ENCODE data around the gene IL17RD. TPM values are rescaled to one million over a fixed set of nuclear protein-coding genes. Genes with fewer than 3 reads are reported as not detected.

The IL17RD gene
- total RNA-seq, 1 experiment from 2014 or later, result 3.1 TPM

- H3K4me1 Mint-ChIP-seq (ENCODE audit: low read depth, unreplicated experiment), result peaks cover 10% of the 10 kb centered on the region
Measured at GRCh38 chr3:57057351-57057750, 107.8 kb downstream of the IL17RD start.

GRCh38 chr3:57053122-57053521 lies 112.0 kb downstream of the IL17RD start:
- H3K27me3 Mint-ChIP-seq (ENCODE audit: insufficient read depth, unreplicated experiment), result no peaks in the 10 kb centered on the region
- CTCF ChIA-PET, result no interaction called here

More at GRCh38 chr3:57057351-57057750, 107.8 kb downstream of the IL17RD start:
- no peaks in the 10 kb centered on the region for H3K36me3 Mint-ChIP-seq (ENCODE audit: insufficient read depth, unreplicated experiment)
- Histone ChIP-seq H3K36me3 (ENCODE audit: control insufficient read depth, insufficient read depth, low read length) (no peaks in the 10 kb centered on the region), H3K9me3 (no peaks in the 10 kb centered on the region), H3K4me1 (peaks cover 13% of the 10 kb centered on the region; the same call in 1 of the 2 replicates), H3K4me3 (ENCODE audit: low read depth, low read length) (no peak overlapping the region), H3K27me3 (replicated peaks; ENCODE audit: control insufficient read depth, insufficient read depth, low read length) (no peaks in the 10 kb centered on the region)
- CTCF ChIA-PET, result no interaction called here
- no TSS peak for BruUV-seq (replicated peaks)
- DNase-seq, result no peak
- no peaks in the 10 kb centered on the region for H3K27me3 Mint-ChIP-seq (ENCODE audit: insufficient read depth, unreplicated experiment)
- TF ChIP-seq, protein P1, sequence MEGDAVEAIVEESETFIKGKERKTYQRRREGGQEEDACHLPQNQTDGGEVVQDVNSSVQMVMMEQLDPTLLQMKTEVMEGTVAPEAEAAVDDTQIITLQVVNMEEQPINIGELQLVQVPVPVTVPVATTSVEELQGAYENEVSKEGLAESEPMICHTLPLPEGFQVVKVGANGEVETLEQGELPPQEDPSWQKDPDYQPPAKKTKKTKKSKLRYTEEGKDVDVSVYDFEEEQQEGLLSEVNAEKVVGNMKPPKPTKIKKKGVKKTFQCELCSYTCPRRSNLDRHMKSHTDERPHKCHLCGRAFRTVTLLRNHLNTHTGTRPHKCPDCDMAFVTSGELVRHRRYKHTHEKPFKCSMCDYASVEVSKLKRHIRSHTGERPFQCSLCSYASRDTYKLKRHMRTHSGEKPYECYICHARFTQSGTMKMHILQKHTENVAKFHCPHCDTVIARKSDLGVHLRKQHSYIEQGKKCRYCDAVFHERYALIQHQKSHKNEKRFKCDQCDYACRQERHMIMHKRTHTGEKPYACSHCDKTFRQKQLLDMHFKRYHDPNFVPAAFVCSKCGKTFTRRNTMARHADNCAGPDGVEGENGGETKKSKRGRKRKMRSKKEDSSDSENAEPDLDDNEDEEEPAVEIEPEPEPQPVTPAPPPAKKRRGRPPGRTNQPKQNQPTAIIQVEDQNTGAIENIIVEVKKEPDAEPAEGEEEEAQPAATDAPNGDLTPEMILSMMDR (IDR thresholded peaks at IDR 0.05; ENCODE audit: insufficient read depth in 1 of 2, low read depth in 1 of 2, low read length in 1 of 2, severe bottlenecking in 1 of 2, unreplicated experiment in 1 of 2), result no peak
- H3K27ac Mint-ChIP-seq (ENCODE audit: unreplicated experiment), result no peak overlapping the region
- H3K4me3 Mint-ChIP-seq (ENCODE audit: unreplicated experiment), result no peak overlapping the region
- H3K9me3 Mint-ChIP-seq (ENCODE audit: unreplicated experiment), result no peaks in the 10 kb centered on the region
- POLR2A ChIA-PET, result no interaction called here
- intact Hi-C loops (cut with micrococcal nuclease; ENCODE audit: unreplicated experiment), result no loop called here

GRCh38 chr3:57052662-57053061 lies 112.5 kb downstream of the IL17RD start:
- no peak overlapping the region for H3K27ac Mint-ChIP-seq (ENCODE audit: unreplicated experiment)
- H3K4me3 Mint-ChIP-seq (ENCODE audit: unreplicated experiment), result no peak overlapping the region
- Histone ChIP-seq H3K36me3 (ENCODE audit: control insufficient read depth, insufficient read depth, low read length) (no peaks in the 10 kb centered on the region), H3K27me3 (replicated peaks; ENCODE audit: control insufficient read depth, insufficient read depth, low read length) (no peaks in the 10 kb centered on the region), H3K4me1 (no peaks in the 10 kb centered on the region), H3K4me3 (ENCODE audit: low read depth, low read length) (no peak overlapping the region), H3K9me3 (no peaks in the 10 kb centered on the region)
- BruUV-seq (replicated peaks), result no TSS peak
- intact Hi-C loops (cut with micrococcal nuclease; ENCODE audit: unreplicated experiment), result no loop called here
- TF ChIP-seq, protein P1 (IDR thresholded peaks at IDR 0.05; ENCODE audit: insufficient read depth in 1 of 2, low read depth in 1 of 2, low read length in 1 of 2, severe bottlenecking in 1 of 2, unreplicated experiment in 1 of 2), result no peak
- no peak for DNase-seq
- no peaks in the 10 kb centered on the region for H3K27me3 Mint-ChIP-seq (ENCODE audit: insufficient read depth, unreplicated experiment)
- H3K4me1 Mint-ChIP-seq (ENCODE audit: low read depth, unreplicated experiment), result peaks cover 6% of the 10 kb centered on the region
- H3K36me3 Mint-ChIP-seq (ENCODE audit: insufficient read depth, unreplicated experiment), result peaks cover 6% of the 10 kb centered on the region
- POLR2A ChIA-PET, result no interaction called here
- CTCF ChIA-PET, result no interaction called here
- H3K9me3 Mint-ChIP-seq (ENCODE audit: unreplicated experiment), result no peaks in the 10 kb centered on the region

More at GRCh38 chr3:57053122-57053521, 112.0 kb downstream of the IL17RD start:
- DNase-seq, result no peak
- POLR2A ChIA-PET, result no interaction called here
- Mint-ChIP-seq H3K27ac (ENCODE audit: unreplicated experiment) (no peak overlapping the region), H3K4me1 (ENCODE audit: low read depth, unreplicated experiment) (peaks cover 2% of the 10 kb centered on the region), H3K4me3 (ENCODE audit: unreplicated experiment) (no peak overlapping the region), H3K36me3 (ENCODE audit: insufficient read depth, unreplicated experiment) (peaks cover 6% of the 10 kb centered on the region), H3K9me3 (ENCODE audit: unreplicated experiment) (no peaks in the 10 kb centered on the region)
- Histone ChIP-seq H3K4me1 (no peaks in the 10 kb centered on the region), H3K4me3 (ENCODE audit: low read depth, low read length) (no peak overlapping the region), H3K27me3 (replicated peaks; ENCODE audit: control insufficient read depth, insufficient read depth, low read length) (no peaks in the 10 kb centered on the region), H3K9me3 (no peaks in the 10 kb centered on the region), H3K36me3 (ENCODE audit: control insufficient read depth, insufficient read depth, low read length) (no peaks in the 10 kb centered on the region)
- intact Hi-C loops (cut with micrococcal nuclease; ENCODE audit: unreplicated experiment), result no loop called here
- TF ChIP-seq, protein P1 (IDR thresholded peaks at IDR 0.05; ENCODE audit: insufficient read depth in 1 of 2, low read depth in 1 of 2, low read length in 1 of 2, severe bottlenecking in 1 of 2, unreplicated experiment in 1 of 2), result no peak
- BruUV-seq (replicated peaks), result no TSS peak

Data from Caco-2 (cell line).